HL-60 (cell line): Measurements from ENCODE around the gene TNFSF11.

ENCODE experiments used
- DNase-seq, 2 experiments: peaks; one replicate each; pipeline ENCODE4 v3.0.0-alpha.2; 2010 to 2020; ENCODE audit warnings: low read depth in 1 of 2, low spot score in 1 of 2
- H3K27ac ChIP-seq: fragments of 250-450 bp; sonication (Bioruptor Pico); replicated peaks from 2 replicates; pipeline ENCODE4 v1.5.1; 2020; ENCODE audit warnings: mild to moderate bottlenecking, moderate library complexity
- H3K27me3 ChIP-seq: fragments of 250-450 bp; sonication (Bioruptor Pico); 2 replicates; pipeline ENCODE4 v1.5.1; 2021; ENCODE audit warnings: mild to moderate bottlenecking, moderate library complexity; ENCODE audit not compliant: insufficient read depth, poor library complexity, severe bottlenecking
- H3K4me3 ChIP-seq: replicated peaks from 2 replicates; pipeline ENCODE4 v1.5.1; 2011; ENCODE audit warnings: mild to moderate bottlenecking, control low read depth, low read length; ENCODE audit not compliant: insufficient read depth
- CTCF ChIP-seq: IDR thresholded peaks from one replicate; pipeline ENCODE4 v1.5.1; 2011; ENCODE audit warnings: low read length, control low read depth, inconsistent platforms; ENCODE audit not compliant: insufficient read depth
- GABPA ChIP-seq: IDR thresholded peaks from 2 replicates; pipeline ENCODE4 v1.6.1; 2012; ENCODE audit warnings: low read depth
- POLR2AphosphoS5 ChIP-seq: IDR thresholded peaks from 2 replicates; pipeline ENCODE4 v1.6.1; 2012; ENCODE audit warnings: low read depth
- REST ChIP-seq: IDR thresholded peaks from 2 replicates; pipeline ENCODE4 v1.6.1; 2012; ENCODE audit warnings: low read depth; ENCODE audit not compliant: insufficient replicate concordance
- SPI1 ChIP-seq: IDR thresholded peaks from 2 replicates; pipeline ENCODE4 v1.6.1; 2012; ENCODE audit warnings: low read depth, mild to moderate bottlenecking, borderline replicate concordance
- long read RNA-seq: library from polyadenylated mRNA; unstranded; transcript quantifications from one replicate; pipeline ENCODE4 v2.0.0, GENCODE V29; 2020

Gene TNFSF11
- long read RNA-seq = 0 reads

GRCh38 chr13:42574011-42574410, at the start of gene TNFSF11:
TSS of gene TNFSF11 (plus strand) at chr13:42574152. CDS start at chr13:42574304, 152 bp downstream.
- Histone ChIP-seq H3K27ac (no peak within 1 kb of the TSS), H3K27me3 (peaks cover 33% of the 10 kb centered on the region), H3K4me3 (no peak within 1 kb of the TSS)
- TF ChIP-seq REST (no peak), SPI1 (no peak), GABPA (no peak), CTCF (no peak), POLR2AphosphoS5 (no peak)
- no peak for DNase-seq

- Histone ChIP-seq H3K4me3 (no peak overlapping the region), H3K27ac (no peak overlapping the region), H3K27me3 (no peaks in the 10 kb centered on the region)
- TF ChIP-seq CTCF = no peak
- DNase-seq = no peak
Measured at GRCh38 chr13:42524487-42525034, 49.4 kb upstream of the TNFSF11 start.

GRCh38 chr13:42525035-42525504, 48.9 kb upstream of the TNFSF11 start:
- Histone ChIP-seq H3K27ac (no peak overlapping the region), H3K27me3 (no peaks in the 10 kb centered on the region), H3K4me3 (no peak overlapping the region)
- no peak for DNase-seq
- no peak for TF ChIP-seq POLR2AphosphoS5
- TF ChIP-seq GABPA = no peak
- TF ChIP-seq SPI1 = no peak
- no peak for TF ChIP-seq CTCF
- TF ChIP-seq REST = no peak

- no peak overlapping the region for H3K27ac ChIP-seq
- no peak for TF ChIP-seq REST
- no peak for TF ChIP-seq GABPA
- no peak for TF ChIP-seq CTCF
- TF ChIP-seq SPI1 = no peak
- no peak for TF ChIP-seq POLR2AphosphoS5
- no peak overlapping the region for H3K4me3 ChIP-seq
- no peaks in the 10 kb centered on the region for H3K27me3 ChIP-seq
- DNase-seq = no peak
Measured at GRCh38 chr13:42526276-42526675, 47.7 kb upstream of the TNFSF11 start.
